GM20000 (cell line): ENCODE results near the gene TBL1Y.

Experiments
- DNase-seq: peaks from one replicate; pipeline ENCODE4 v3.0.0; 2012; ENCODE audit warnings: low spot score
- TF ChIP-seq, protein P1 (sequence below): IDR thresholded peaks from 2 replicates; pipeline ENCODE4 v1.5.1; 2012; ENCODE audit warnings: mild to moderate bottlenecking, control low read depth; ENCODE audit errors: extremely low read depth, missing control alignments

Gene TBL1Y

DNA sequence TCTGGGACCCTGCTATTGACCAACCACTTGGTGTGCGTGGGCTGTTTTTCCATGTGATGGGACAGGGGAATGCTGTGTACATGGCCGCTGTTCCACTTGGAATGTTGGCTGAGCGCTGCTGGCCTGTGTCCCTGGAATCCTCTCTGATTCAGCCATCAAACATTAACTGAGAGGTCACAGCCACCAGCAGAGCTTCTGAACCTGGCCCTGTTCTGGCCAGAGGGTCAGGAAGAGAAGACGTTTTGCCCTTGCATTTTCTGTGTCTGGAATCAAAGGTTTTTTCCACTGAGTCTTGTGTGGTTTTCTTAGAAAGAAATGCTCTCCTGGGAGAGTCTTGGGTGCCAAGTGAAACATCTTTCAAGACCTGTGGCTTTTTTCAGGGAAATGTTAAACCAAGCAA lies 85.5 kb downstream of the TBL1Y start:
- TF ChIP-seq, protein P1, sequence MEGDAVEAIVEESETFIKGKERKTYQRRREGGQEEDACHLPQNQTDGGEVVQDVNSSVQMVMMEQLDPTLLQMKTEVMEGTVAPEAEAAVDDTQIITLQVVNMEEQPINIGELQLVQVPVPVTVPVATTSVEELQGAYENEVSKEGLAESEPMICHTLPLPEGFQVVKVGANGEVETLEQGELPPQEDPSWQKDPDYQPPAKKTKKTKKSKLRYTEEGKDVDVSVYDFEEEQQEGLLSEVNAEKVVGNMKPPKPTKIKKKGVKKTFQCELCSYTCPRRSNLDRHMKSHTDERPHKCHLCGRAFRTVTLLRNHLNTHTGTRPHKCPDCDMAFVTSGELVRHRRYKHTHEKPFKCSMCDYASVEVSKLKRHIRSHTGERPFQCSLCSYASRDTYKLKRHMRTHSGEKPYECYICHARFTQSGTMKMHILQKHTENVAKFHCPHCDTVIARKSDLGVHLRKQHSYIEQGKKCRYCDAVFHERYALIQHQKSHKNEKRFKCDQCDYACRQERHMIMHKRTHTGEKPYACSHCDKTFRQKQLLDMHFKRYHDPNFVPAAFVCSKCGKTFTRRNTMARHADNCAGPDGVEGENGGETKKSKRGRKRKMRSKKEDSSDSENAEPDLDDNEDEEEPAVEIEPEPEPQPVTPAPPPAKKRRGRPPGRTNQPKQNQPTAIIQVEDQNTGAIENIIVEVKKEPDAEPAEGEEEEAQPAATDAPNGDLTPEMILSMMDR, result no peak
- no peak for DNase-seq

DNA sequence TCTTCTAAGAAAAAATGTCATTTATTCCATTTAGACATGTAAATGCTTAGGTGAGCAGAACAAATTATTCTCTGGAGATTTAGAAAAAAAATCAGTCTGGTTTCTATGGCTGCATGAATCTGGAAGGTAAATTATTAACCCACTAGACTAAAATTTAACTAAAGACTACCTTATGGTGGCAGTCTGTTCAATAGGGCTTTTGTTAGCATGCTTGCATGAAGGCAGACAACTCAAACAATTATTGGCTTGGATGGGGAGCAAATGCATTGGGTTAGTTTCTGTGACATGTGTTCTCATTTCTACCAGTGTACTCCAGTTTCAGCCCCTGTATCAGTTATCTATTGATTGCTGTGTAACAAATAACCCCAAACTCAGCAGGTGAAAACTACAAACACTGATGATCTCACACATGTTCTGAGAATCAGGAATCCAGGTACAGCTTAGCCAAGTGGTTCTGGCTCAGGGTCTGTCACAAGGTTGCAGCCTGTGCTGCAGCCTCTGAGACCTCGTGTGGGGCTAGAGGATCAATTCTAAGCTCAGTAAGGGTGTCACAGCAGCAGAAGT lies 87.1 kb downstream of the TBL1Y start:
- TF ChIP-seq, protein P1, result no peak
- DNase-seq, result no peak

DNA sequence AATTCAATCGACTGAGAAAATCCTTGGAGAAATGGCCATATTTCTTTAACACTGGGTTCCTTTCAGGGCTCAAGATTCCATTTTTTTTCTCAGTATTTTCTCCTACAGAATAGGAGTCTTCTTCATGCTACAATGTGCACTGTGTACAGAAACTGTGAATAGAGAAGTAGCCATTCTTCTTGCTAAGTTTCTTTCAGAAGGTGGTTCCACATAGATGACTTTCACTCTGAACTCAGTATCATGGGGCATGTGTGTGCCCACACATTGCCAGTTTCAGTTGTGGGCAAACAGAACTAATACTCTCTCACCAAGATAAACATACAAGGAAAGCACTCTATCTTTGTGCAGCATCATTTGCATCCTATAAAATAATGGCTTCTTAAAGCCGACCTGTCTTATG lies 89.4 kb downstream of the TBL1Y start:
- TF ChIP-seq, protein P1, result no peak
- DNase-seq, result no peak

DNA sequence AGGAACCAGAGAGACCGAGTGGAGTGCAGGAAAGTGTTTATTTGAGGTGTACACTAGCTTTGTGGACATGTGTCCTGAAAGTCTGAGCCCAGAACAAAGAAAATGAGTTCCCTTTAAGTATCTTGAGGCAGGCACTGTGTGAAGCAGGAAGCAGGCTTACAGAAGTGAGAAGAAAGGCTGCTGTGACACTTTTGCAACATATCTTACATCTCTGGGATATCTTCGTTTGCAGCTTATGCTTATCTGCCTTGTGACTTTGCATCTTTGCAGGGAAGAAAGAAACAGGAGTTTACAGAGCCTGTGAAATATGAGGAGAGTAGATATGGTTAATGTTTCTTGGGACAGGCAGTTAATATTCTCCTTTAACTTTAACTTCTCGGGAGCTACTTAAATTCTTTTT lies 92.1 kb downstream of the TBL1Y start:
- TF ChIP-seq, protein P1, result no peak
- no peak for DNase-seq

DNA sequence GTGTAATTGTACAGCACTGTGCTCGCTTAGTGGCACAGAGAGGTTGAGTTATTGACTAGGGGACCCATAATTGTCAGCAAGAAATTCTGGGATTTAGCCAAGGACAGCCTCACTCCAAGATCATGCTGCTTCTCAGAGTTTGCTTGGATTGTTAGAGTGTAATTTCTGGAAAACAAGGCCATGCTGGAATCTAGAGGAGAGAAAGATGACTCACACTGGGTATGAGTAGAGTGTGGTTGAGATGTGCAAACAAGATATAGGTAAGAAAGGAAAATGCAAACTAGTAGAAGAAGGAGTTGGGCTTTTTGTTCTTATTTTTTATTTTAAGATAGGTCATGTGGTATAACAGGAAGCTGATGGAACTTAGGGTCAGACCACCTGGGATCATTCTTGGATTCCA lies 97.4 kb downstream of the TBL1Y start:
- DNase-seq, result no peak
- TF ChIP-seq, protein P1, result no peak

DNA sequence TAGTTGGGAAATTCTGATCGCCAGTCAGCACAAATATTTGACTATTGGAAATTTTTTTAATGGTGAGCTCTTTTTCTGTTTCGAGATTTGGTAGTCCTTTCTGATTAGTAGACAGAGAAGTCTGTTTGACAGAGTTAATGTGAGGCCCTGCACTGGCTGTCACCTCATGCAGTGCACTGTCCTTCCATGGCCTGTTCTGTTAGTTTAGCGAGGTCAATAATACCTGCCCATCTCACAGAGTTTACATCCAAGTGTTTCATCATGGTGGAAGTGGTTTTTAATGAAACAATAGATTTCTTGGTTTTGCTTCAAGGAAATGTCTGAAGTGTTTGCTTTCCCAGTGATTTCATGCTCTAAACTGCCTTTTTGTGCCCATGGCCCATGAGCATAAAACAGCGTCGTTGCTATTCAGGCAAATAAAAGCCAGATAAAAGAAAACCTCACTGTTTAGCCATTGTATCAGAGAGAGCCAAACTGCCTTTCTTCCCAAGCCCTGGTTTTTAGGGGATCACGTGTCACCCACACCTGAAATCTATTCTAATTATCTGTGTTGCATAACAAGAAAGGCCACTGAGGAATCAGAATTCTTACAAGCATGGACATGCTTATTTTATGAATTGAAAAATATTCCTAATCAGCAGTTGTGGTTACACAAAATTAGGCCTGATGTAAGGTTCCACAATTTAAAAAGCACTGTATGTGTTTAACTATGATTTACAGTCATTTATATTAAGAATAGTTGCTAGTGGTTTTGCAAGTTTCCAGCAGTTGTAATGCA lies 98.3 kb downstream of the TBL1Y start:
- TF ChIP-seq, protein P1, result no peak
- DNase-seq, result no peak

DNA sequence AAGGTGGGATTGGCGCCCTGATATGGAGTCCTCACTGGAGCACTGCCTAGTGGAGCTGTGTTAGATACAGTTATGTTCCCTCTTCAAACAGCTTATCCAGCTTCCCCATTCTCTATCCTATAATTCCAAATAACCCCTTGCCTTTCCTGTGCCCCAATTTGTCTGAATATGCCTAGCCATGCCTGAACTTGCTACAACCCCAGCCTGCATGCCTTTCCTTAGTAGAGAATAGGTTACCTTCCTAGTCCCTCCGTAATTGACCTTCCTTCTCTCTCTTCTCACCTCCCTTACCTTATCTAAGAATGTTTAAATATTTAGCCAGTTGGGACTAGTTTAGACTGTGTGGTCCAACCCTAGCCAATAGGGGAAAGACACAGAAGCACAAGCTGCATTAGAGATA lies 102.6 kb downstream of the TBL1Y start:
- TF ChIP-seq, protein P1, result no peak

More for the DNA sequence above, 102.6 kb downstream of the TBL1Y start:
- no peak for DNase-seq
